ENCODE results near the gene SMU1.

- TF ChIP-seq CTCF (IDR thresholded peaks at IDR 0.05) (no peak), POLR2AphosphoS5 (IDR thresholded peaks at IDR 0.05) (no peak), EP300 (IDR thresholded peaks at IDR 0.05) (no peak), POLR2A (IDR thresholded peaks at IDR 0.05) (no peak)
Measured at GRCh38 chr9:33124751-33125381, 48.4 kb upstream of the SMU1 start.
